Osteoblast (primary cell): ENCODE data around the gene LMAN1L. TPM values are rescaled to one million over a fixed set of nuclear protein-coding genes. Genes with fewer than 3 reads are reported as not detected.

Source experiments
- DNase-seq: peaks from one replicate; pipeline ENCODE4 v3.0.0; 2011; ENCODE audit warnings: low spot score, mixed read lengths; ENCODE audit not compliant: insufficient read length; ENCODE audit errors: missing footprints
- H2AFZ ChIP-seq: 2 replicates; pipeline ENCODE4 v1.6.0; 2011; ENCODE audit warnings: mild to moderate bottlenecking, low read length
- H3K27ac ChIP-seq: 2 replicates; pipeline ENCODE4 v1.5.1; 2011; ENCODE audit warnings: mild to moderate bottlenecking, low read depth, low read length, moderate library complexity
- H3K27me3 ChIP-seq: 2 replicates; pipeline ENCODE4 v1.6.0; 2012; ENCODE audit warnings: mild to moderate bottlenecking, control low read depth, inconsistent platforms, low read length, moderate library complexity; ENCODE audit not compliant: insufficient read depth
- H3K36me3 ChIP-seq: 2 replicates; pipeline ENCODE4 v1.5.1; 2011; ENCODE audit warnings: mild to moderate bottlenecking, low read length, control low read depth, moderate library complexity; ENCODE audit not compliant: insufficient read depth
- H3K4me1 ChIP-seq: 2 replicates; pipeline ENCODE4 v1.5.1; 2011; ENCODE audit warnings: mild to moderate bottlenecking, low read length, control low read depth, moderate library complexity; ENCODE audit not compliant: insufficient read depth
- H3K4me2 ChIP-seq: 2 replicates; pipeline ENCODE4 v1.6.0; 2011; ENCODE audit warnings: mild to moderate bottlenecking, low read length; ENCODE audit not compliant: insufficient read depth
- H3K4me3 ChIP-seq: fragments of 200-600 bp; sonication (generic); 3 replicates; pipeline ENCODE4 v1.5.1; 2012; ENCODE audit warnings: mild to moderate bottlenecking, low read length, inconsistent platforms; ENCODE audit not compliant: insufficient read depth
- H3K79me2 ChIP-seq: 2 replicates; pipeline ENCODE4 v1.6.0; 2012; ENCODE audit warnings: mild to moderate bottlenecking, low read length, control low read depth, inconsistent platforms; ENCODE audit not compliant: insufficient read depth
- H3K9me3 ChIP-seq: 2 replicates; pipeline ENCODE4 v1.5.1; 2011; ENCODE audit warnings: low read depth, low read length, control low read depth
- H4K20me1 ChIP-seq: 2 replicates; pipeline ENCODE4 v1.6.0; 2012; ENCODE audit warnings: mild to moderate bottlenecking, low read length, control low read depth; ENCODE audit not compliant: insufficient read depth
- CTCF ChIP-seq: IDR thresholded peaks from 2 replicates; pipeline ENCODE4 v1.5.1; 2011; ENCODE audit warnings: mild to moderate bottlenecking, low read depth, low read length, moderate library complexity; ENCODE audit errors: extremely low read depth
- total RNA-seq: library from RNA; depleted of rRNA; stranded (reverse); fragments of >200 nt; gene quantifications from 2 replicates; pipeline ENCODE4 v1.2.3, GENCODE V29; 2012

Gene LMAN1L
- total RNA-seq, 1 donor = not detected

GRCh38 chr15:74788042-74788682 lies 24.5 kb upstream of the LMAN1L start:
- Histone ChIP-seq H3K36me3 (no peaks in the 10 kb centered on the region), H3K4me3 (no peak overlapping the region), H3K27ac (peak overlapping the region; percentile 70), H4K20me1 (peaks cover 77% of the 10 kb centered on the region), H2AFZ (no peak overlapping the region), H3K4me1 (peaks cover 66% of the 10 kb centered on the region), H3K4me2 (peak overlapping the region; percentile 16), H3K9me3 (no peaks in the 10 kb centered on the region), H3K79me2 (peaks cover 99% of the 10 kb centered on the region), H3K27me3 (no peaks in the 10 kb centered on the region)
- TF ChIP-seq CTCF = no peak
- DNase-seq = no peak

- peaks cover 77% of the 10 kb centered on the region for H4K20me1 ChIP-seq
- no peaks in the 10 kb centered on the region for H3K36me3 ChIP-seq
- TF ChIP-seq CTCF = no peak
- H3K27ac ChIP-seq = peak overlapping the region; percentile 81
- H3K4me2 ChIP-seq = peak overlapping the region; percentile 16
- no peak overlapping the region for H2AFZ ChIP-seq
- no peak overlapping the region for H3K4me3 ChIP-seq
- H3K4me1 ChIP-seq = peaks cover 66% of the 10 kb centered on the region
- peaks cover 99% of the 10 kb centered on the region for H3K79me2 ChIP-seq
- no peaks in the 10 kb centered on the region for H3K27me3 ChIP-seq
- DNase-seq = no peak
- no peaks in the 10 kb centered on the region for H3K9me3 ChIP-seq
Measured at GRCh38 chr15:74788683-74789151, 23.9 kb upstream of the LMAN1L start.

GRCh38 chr15:74789171-74789631 lies 23.4 kb upstream of the LMAN1L start:
- Histone ChIP-seq H3K27me3 (no peaks in the 10 kb centered on the region), H3K4me2 (peak overlapping the region; percentile 16), H3K4me3 (no peak overlapping the region), H3K27ac (peak overlapping the region; percentile 81), H3K79me2 (peaks cover 98% of the 10 kb centered on the region), H4K20me1 (peaks cover 74% of the 10 kb centered on the region), H2AFZ (no peak overlapping the region), H3K36me3 (no peaks in the 10 kb centered on the region), H3K4me1 (peaks cover 62% of the 10 kb centered on the region), H3K9me3 (no peaks in the 10 kb centered on the region)
- DNase-seq = no peak
- TF ChIP-seq CTCF = no peak

- TF ChIP-seq CTCF = no peak
- Histone ChIP-seq H2AFZ (no peak overlapping the region), H3K9me3 (no peaks in the 10 kb centered on the region), H3K27ac (peak overlapping the region; percentile 81), H3K79me2 (peaks cover 98% of the 10 kb centered on the region), H3K4me1 (peaks cover 62% of the 10 kb centered on the region), H3K36me3 (no peaks in the 10 kb centered on the region), H4K20me1 (peaks cover 73% of the 10 kb centered on the region), H3K4me3 (peak overlapping the region; percentile 5), H3K27me3 (no peaks in the 10 kb centered on the region), H3K4me2 (peak overlapping the region; percentile 61)
- no peak for DNase-seq
Measured at GRCh38 chr15:74789741-74790079, 22.9 kb upstream of the LMAN1L start.
